ENCODE results near the gene ZMIZ2. TPM values are rescaled to one million over a fixed set of nuclear protein-coding genes. Genes with fewer than 3 reads are reported as not detected.
"Not testable (repeated sequence)": the region's sequence is repeated elsewhere in the genome, so short reads cannot be mapped to it uniquely, and the experiment has no call there.

ZMIZ2 gene
- total RNA-seq, 1 experiment from 2014 or later: 269 TPM

- Mint-ChIP-seq H3K36me3 (ENCODE audit: insufficient read depth, unreplicated experiment) (no peaks in the 10 kb centered on the region), H3K27me3 (ENCODE audit: unreplicated experiment) (no peaks in the 10 kb centered on the region), H3K4me3 (ENCODE audit: low read depth, unreplicated experiment) (no peak overlapping the region), H3K4me1 (ENCODE audit: low read depth, unreplicated experiment) (no peaks in the 10 kb centered on the region), H3K9me3 (ENCODE audit: low read depth, unreplicated experiment) (peaks cover 7% of the 10 kb centered on the region), H3K27ac (ENCODE audit: unreplicated experiment) (no peak overlapping the region)
- DNase-seq: no peak
- CTCF ChIA-PET: interaction anchor here (1.0 kb wide), 1 partner anchor 31 kb away, joined by 4 read pairs; no protein-coding TSS in a partner anchor
- TF ChIP-seq, protein P1, sequence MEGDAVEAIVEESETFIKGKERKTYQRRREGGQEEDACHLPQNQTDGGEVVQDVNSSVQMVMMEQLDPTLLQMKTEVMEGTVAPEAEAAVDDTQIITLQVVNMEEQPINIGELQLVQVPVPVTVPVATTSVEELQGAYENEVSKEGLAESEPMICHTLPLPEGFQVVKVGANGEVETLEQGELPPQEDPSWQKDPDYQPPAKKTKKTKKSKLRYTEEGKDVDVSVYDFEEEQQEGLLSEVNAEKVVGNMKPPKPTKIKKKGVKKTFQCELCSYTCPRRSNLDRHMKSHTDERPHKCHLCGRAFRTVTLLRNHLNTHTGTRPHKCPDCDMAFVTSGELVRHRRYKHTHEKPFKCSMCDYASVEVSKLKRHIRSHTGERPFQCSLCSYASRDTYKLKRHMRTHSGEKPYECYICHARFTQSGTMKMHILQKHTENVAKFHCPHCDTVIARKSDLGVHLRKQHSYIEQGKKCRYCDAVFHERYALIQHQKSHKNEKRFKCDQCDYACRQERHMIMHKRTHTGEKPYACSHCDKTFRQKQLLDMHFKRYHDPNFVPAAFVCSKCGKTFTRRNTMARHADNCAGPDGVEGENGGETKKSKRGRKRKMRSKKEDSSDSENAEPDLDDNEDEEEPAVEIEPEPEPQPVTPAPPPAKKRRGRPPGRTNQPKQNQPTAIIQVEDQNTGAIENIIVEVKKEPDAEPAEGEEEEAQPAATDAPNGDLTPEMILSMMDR (IDR thresholded peaks at IDR 0.05; ENCODE audit: unreplicated experiment): no peak
- BruUV-seq (replicated peaks): no TSS peak
- intact Hi-C loops (cut with micrococcal nuclease; ENCODE audit: unreplicated experiment): no loop called here
These were observed 33.8 kb downstream of the ZMIZ2 start for GRCh38 chr7:44782460-44782859.

GRCh38 chr7:44783407-44783806, 34.8 kb downstream of the ZMIZ2 start:
- CTCF ChIA-PET: no interaction called here
- Mint-ChIP-seq H3K9me3 (ENCODE audit: low read depth, unreplicated experiment) (peaks cover 7% of the 10 kb centered on the region), H3K4me3 (ENCODE audit: low read depth, unreplicated experiment) (no peak overlapping the region), H3K36me3 (ENCODE audit: insufficient read depth, unreplicated experiment) (no peaks in the 10 kb centered on the region), H3K27me3 (ENCODE audit: unreplicated experiment) (no peaks in the 10 kb centered on the region), H3K4me1 (ENCODE audit: low read depth, unreplicated experiment) (no peaks in the 10 kb centered on the region), H3K27ac (ENCODE audit: unreplicated experiment) (no peak overlapping the region)
- BruUV-seq (replicated peaks): no TSS peak
- TF ChIP-seq, protein P1 (IDR thresholded peaks at IDR 0.05; ENCODE audit: unreplicated experiment): no peak
- no peak for DNase-seq
- intact Hi-C loops (cut with micrococcal nuclease; ENCODE audit: unreplicated experiment): no loop called here

GRCh38 chr7:44784364-44784763, 35.7 kb downstream of the ZMIZ2 start:
- H3K27me3 Mint-ChIP-seq (ENCODE audit: unreplicated experiment): no peaks in the 10 kb centered on the region
- H3K36me3 Mint-ChIP-seq (ENCODE audit: insufficient read depth, unreplicated experiment): no peaks in the 10 kb centered on the region
- intact Hi-C loops (cut with micrococcal nuclease; ENCODE audit: unreplicated experiment): no loop called here
- H3K4me1 Mint-ChIP-seq (ENCODE audit: low read depth, unreplicated experiment): no peaks in the 10 kb centered on the region
- peak overlapping the region; percentile 24 for H3K27ac Mint-ChIP-seq (ENCODE audit: unreplicated experiment)
- peaks cover 7% of the 10 kb centered on the region for H3K9me3 Mint-ChIP-seq (ENCODE audit: low read depth, unreplicated experiment)
- TF ChIP-seq, protein P1 (IDR thresholded peaks at IDR 0.05; ENCODE audit: unreplicated experiment): no peak
- no TSS peak for BruUV-seq (replicated peaks)
- no peak overlapping the region for H3K4me3 Mint-ChIP-seq (ENCODE audit: low read depth, unreplicated experiment)
- CTCF ChIA-PET: no interaction called here
- no peak for DNase-seq

DNA sequence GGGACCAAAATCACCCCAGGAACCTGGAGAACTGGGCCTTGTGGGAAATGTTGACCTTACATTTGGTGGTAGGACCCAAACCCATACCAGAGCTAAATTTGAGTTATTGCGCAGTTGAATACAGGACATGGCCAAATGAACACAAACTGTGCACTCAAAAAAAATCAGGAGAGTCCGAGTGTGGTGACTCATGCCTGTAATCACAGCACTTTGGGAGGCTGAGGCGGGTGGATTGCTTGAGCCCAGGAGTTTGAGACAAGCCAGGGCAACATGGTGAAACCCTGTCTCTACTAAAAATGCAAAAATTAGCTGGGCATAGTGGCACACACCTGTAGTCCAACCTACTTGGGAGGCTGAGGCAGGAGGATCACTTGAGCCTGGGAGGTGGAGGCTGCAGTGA, 36.6 kb downstream of the ZMIZ2 start:
- H3K36me3 Mint-ChIP-seq (ENCODE audit: insufficient read depth, unreplicated experiment); H3K27ac Mint-ChIP-seq (ENCODE audit: unreplicated experiment); H3K9me3 Mint-ChIP-seq (ENCODE audit: low read depth, unreplicated experiment); H3K4me3 Mint-ChIP-seq (ENCODE audit: low read depth, unreplicated experiment); intact Hi-C loops (cut with micrococcal nuclease; ENCODE audit: unreplicated experiment); H3K4me1 Mint-ChIP-seq (ENCODE audit: low read depth, unreplicated experiment); H3K27me3 Mint-ChIP-seq (ENCODE audit: unreplicated experiment); CTCF ChIA-PET; DNase-seq; BruUV-seq (replicated peaks): not testable (repeated sequence)

- intact Hi-C loops (cut with micrococcal nuclease; ENCODE audit: unreplicated experiment): no loop called here
- no peaks in the 10 kb centered on the region for H3K36me3 Mint-ChIP-seq (ENCODE audit: insufficient read depth, unreplicated experiment)
- peaks cover 7% of the 10 kb centered on the region for H3K9me3 Mint-ChIP-seq (ENCODE audit: low read depth, unreplicated experiment)
- H3K4me1 Mint-ChIP-seq (ENCODE audit: low read depth, unreplicated experiment): no peaks in the 10 kb centered on the region
- DNase-seq: no peak
- BruUV-seq (replicated peaks): no TSS peak
- no peak overlapping the region for H3K27ac Mint-ChIP-seq (ENCODE audit: unreplicated experiment)
- CTCF ChIA-PET: interaction anchor here (0.6 kb wide), 3 partner anchors 36 to 196 kb away, joined by 3 to 6 read pairs (median 5); no protein-coding TSS in a partner anchor
- H3K4me3 Mint-ChIP-seq (ENCODE audit: low read depth, unreplicated experiment): no peak overlapping the region
- H3K27me3 Mint-ChIP-seq (ENCODE audit: unreplicated experiment): no peaks in the 10 kb centered on the region
- TF ChIP-seq, protein P1 (IDR thresholded peaks at IDR 0.05; ENCODE audit: unreplicated experiment): no peak
These were observed 38.4 kb downstream of the ZMIZ2 start for GRCh38 chr7:44787041-44787440.
